Measurements from ENCODE around the gene SAMD4B.

- TF ChIP-seq EP300 (IDR thresholded peaks at IDR 0.05) (no peak), POLR2A (IDR thresholded peaks at IDR 0.05) (no peak)
Observed at GRCh38 chr19:39301021-39301420, 41.2 kb upstream of the SAMD4B start.
